GM18507 (cell line): Measurements from ENCODE around the gene TMEM219.
A peak's percentile ranks its signal among the peaks of the same experiment; 100 is the strongest.

Experiments used
- DNase-seq: peaks from one replicate; pipeline ENCODE4 v3.0.0; 2011; ENCODE audit warnings: low read depth; ENCODE audit not compliant: insufficient read length; ENCODE audit errors: extremely low spot score
- FAIRE-seq: peaks from 2 replicates; lab custom pipeline; 2011; peaks lifted over from hg19 to GRCh38; lab: Jason Lieb, UNC

The TMEM219 gene

DNA sequence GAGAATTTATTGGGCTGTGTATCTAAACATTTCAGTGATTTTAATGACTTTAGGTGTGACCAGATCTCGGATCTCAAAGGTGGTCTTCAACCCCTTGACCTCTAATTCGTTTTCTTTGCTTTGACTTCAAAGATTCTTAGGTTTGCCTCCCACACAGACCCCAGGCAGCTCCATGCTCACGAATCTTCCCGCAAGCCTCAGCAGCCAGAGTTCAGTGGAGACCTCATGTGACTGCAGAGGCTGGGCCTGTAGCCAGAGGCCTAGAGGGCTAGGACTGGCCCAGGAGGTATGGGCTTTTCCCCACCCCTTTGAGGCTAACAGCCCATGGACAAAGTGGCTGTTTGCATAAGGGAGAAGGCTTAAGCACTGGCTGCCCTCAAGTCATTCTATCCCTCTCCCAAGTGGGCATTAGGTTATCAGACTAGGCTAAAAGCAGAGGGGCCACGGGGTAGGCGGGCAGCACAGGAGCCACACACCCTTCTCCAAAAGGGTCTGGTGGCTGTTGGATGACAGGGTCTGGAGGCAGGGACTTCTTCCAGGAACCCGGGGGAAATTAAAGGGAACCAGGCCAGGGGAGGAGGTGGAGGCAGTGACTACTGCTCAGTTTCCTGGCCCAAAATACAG lies 30.6 kb downstream of the TMEM219 start:
- no peak for FAIRE-seq
- no peak for DNase-seq

DNA sequence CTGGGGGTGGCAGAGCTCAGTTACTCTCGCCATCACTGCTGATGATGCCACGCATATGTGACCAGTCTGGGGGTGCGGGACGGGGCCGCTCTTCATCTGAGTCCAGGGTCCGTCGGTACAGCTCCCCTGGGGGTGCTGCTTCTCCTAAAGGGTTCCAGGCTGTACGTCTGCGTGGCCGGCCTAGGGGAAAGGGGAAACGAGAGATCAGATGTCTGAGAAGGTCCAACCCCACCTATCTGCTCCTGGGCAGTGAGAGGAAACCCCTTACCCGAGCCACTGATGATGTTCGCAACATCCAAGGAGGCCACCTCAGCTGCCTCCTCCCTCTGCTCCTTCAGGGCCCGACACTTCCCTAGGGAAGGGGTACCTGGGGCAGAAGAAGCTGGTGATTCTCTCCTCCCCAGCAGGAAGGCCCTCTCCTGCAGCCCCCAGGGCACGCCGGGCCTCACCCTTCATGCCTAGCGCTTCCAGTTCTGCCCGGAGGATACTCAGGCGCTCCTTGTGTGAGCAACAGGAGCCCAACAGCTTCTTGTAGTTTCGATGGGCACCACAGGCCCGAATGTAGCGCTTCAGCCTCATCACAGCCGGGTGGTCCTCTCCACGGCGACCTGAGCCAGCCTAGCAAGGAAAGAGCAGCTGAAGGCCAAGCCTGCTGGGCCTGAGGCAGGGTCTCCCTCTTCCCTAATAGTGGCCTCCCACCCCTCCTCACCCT lies 31.5 kb downstream of the TMEM219 start:
- DNase-seq: no peak
- no peak for FAIRE-seq

DNA sequence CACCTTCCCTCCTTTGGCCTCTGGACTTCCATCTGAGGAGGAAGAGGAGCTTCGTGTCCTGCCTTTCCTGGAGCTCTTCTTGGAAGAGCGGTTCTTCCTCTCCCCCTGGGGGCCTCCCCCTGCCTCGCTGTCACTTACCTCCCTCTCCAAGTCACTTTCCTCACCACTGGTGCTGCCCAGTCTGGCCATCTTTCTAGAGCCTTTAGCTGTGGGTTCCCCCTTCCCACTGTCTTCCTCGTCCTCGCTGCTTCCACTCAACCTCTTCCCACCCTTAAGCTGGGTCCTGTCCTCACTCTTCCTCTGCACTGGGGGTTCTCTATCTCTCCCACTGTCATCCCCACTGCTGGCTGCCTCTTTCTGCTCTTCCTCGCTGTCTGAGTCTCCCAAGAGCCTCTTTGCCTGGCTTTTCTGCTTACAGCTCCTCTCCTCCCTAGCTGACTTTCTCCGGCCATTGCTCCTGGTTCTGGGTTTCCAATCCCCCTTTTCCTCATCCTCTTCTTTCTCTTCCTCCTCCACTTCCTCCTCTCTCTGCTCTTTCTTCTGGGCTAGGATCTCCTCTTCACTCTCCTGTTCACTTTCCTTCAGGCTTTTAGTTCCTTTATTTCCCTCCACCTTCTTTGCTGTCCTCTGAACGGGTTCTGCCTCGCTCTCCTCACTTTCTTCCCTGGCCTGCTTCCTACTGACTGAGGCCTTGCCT lies 32.2 kb downstream of the TMEM219 start:
- FAIRE-seq (no peak), DNase-seq (no peak)

- peak; percentile 73 for DNase-seq
- peak; percentile 77 for FAIRE-seq
These were observed 32.9 kb downstream of the TMEM219 start for GRCh38 chr16:29994600-29995323.

DNA sequence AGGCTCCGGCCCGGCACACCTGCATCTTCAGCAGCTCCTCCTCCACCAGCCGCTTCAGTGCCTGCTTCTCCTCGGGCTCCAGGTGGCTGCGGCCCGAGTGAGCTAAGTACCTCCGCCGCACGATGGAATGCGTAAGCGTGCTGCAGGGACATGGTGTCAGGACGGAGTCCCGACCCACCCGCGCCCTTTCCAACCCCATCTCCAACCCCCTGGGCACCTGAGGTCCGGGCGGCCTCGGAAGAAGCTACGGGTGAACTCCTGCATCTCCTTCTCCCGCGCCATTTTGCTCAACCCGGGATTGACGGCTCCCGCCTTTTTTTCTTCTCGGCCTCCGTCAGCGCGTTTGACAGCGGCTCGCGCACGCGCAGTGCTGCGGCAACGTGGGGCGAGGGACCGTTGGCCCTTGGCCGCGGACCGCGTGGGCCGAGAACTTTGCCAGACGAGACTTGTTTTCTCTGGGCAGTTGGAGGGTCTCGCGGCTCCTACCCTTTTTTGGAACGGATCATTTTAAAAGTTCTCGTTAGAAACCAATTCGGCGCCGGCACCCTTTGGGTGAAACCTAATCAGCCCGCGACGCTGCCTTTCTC lies 33.5 kb downstream of the TMEM219 start, which contains the start of gene HIRIP3:
HIRIP3 (minus strand) TSS at position 294 of the 587 bp plus-strand sequence; CDS start at position 282, 12 bp downstream.
- DNase-seq (peak; percentile 83), FAIRE-seq (no peak)

DNA sequence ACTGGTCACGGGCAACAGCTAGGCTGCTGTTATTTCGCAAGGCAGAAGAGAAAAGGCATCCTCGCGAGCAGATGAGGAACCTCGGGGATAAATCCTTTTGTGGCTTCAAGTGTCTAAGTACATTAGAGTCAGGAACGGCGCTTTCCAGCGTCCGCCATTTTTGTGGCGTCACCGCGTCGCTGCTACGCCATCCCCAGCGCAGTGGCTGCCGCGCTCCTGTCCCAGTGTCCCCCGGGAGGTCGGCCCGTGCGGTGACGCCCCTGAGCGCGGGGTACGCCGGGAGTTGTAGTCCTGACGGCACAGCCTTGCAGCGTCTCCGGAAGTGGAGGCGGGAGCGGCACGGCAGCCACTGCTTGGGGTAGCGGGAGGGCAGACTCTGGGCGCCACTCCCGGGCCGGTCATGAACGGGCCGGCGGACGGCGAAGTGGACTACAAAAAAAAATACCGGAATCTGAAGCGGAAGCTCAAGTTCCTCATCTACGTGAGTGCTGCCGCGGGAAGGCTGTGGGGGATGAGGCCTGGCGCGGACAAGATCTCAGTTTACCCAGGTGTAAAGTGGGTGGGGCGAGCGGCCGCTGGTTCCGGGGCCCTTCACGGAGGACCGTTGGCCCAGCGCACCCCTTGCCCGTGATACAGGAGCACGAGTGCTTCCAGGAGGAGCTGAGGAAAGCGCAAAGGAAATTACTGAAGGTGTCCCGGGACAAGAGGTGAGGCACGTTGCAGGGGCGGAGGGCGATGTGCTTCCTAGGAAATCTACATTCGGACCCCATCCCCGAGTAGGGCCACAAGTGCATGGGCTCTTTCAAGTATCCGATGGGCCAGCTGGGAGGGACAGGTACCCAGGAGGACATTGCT lies 34.3 kb downstream of the TMEM219 start, which contains the start of gene INO80E:
INO80E (plus strand) TSS at position 331 of the 855 bp plus-strand sequence; CDS start at position 401, 70 bp downstream.
- DNase-seq (peak; percentile 100), FAIRE-seq (peak; percentile 96)

- FAIRE-seq (no peak), DNase-seq (no peak)
These were observed 34.9 kb downstream of the TMEM219 start for GRCh38 chr16:29996766-29997250.

DNA sequence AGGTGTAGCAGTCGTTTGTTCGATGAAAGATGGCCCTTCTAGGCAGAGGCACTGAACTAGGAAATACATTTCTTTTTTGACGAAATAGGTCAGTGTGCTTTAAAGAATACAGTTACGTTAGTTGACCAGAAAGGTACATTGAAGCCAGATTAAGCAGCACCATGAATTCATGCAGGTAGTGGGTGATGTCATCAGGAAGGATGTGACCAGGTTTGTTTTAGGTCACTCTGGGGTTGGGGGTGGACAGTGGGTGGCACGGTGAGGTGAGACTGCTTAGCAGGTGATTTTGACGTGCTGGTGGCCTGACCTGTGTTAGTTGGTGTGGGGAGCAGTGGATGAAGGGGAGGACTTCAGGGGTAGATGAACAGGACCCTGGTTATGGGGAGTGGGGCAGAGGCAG lies 37.7 kb downstream of the TMEM219 start:
- no peak for FAIRE-seq

GRCh38 chr16:30000735-30001631 lies 39.1 kb downstream of the TMEM219 start:
- no peak for DNase-seq
- no peak for FAIRE-seq

More for the DNA sequence above, 37.7 kb downstream of the TMEM219 start:
- DNase-seq: no peak

DNA sequence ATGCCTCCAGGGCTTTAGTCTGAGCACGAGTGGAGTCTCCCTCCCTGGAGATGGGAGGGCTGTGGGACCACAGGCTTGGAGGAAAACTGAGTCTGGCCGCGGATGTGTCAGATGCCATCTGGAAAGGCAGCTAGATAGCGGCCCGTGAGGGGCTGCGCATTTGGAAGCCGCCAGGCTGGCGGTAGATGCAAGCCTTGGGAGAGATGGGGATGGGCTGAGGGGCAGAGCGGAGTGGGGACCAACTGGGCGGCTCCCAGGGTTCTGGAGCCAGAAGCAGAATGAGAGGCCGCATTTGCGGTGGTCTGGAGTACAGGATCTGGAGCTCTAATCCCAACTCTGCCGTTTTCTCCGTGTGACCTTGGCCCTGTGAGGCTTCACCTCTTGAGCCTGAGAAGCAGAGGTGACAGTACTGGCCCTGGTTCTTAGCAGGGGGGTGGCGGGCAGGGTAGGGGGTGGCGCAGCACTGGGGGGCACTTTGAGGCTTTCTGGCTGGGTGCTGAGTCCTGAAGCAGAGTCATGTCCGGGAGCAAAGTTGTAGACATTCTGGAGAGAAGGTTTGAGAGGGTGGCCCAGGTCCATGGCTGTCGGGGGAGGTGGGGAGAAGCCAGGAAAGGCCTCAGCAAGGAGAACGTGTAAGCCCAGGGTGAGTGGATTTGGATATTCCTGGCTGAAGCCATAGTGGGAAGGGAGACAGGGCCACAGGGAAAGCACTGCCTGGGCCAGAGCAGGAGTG lies 40.9 kb downstream of the TMEM219 start:
- DNase-seq (no peak), FAIRE-seq (no peak)

DNA sequence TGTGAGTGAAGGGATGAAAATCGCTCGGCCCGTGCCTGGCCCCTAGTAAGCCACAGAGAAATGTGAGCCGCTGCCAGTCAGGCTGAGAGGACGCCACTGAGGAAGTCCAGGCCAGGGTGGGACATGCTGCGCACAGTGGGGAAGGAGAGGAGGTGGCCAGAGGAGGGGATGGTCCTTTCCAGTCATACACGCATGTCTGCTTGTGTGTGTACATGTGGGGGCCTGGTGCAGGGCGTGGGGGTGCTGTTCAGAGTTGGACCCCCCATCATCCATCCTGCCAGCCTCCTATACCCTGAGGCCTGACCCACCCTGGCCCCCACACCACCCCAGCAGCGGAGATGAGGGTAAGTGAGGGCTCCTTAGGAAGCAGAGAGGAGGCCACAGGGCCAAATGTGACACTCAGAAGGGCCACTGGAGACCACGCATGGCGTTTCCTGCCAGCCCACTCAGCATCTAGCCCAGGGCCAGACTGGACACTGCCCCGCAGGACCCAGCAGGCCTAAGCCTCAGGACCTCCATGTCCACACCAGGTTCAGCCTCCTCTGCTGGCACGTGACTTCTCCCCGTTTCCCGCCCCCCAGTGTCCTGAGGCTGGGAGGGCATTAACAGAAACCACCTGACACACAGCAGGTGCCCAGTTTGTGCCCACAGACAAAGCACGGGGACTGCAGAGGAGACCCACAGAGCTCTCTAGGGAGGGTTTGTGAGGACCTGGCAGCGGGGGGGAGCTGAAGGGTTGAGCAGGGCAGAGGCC lies 42.0 kb downstream of the TMEM219 start:
- DNase-seq (no peak), FAIRE-seq (no peak)

DNA sequence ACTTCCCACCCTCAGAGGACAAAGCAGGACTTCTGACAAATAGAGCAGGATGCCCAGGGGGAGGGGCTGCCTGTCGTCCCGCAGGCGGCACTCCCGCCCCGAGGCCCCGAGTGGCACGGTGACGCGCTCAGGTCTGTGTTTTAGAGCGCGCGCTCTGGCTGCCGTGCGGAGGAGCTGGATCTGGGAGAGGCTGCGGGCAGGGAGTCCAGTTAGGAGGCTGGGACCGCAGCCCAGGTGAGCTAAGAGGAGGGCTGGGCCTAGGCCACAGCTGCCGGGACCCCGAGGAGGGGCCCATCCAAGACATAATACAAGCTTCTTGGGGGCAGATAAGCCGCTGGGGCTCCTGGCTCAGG lies 42.5 kb downstream of the TMEM219 start:
- no peak for FAIRE-seq
- no peak for DNase-seq

DNA sequence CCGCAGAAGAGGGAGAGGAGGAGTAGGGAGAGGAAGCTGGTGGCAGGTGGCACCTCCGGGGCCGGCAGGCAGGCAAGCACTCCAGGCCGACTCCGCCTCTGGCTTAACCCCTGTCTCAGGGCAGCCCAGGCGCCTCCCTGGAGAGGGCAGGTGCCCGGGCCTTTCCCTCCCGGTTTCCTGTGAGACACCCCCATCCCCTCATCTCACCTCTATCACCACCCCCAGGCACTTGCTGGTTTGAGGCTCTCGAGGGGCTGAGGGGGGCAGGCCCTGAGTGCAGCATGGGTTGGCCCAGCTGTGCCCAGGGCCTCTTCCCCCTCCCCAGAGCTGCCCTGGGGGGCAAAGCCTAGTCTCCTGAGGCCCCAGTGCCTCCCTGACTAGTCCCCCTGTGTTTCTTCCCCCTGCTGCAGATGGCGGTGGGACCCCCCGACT lies 42.9 kb downstream of the TMEM219 start:
- no peak for FAIRE-seq
- DNase-seq: no peak

GRCh38 chr16:30005341-30006094 lies 43.6 kb downstream of the TMEM219 start:
- DNase-seq (peak; percentile 46), FAIRE-seq (peak; percentile 60)

- FAIRE-seq (no peak), DNase-seq (no peak)
These were observed 44.2 kb downstream of the TMEM219 start for GRCh38 chr16:30006095-30006473.
